H1 (cell line): Measurements from ENCODE around the gene CRTC1. TPM values are rescaled to one million over a fixed set of nuclear protein-coding genes. Genes with fewer than 3 reads are reported as not detected.

ENCODE experiments used
- CTCF ChIA-PET: fragments of 300-600 bp; sonication (Branson Sonifier 250); formaldehyde crosslinking; loops from one replicate; lab custom pipeline; 2021; ENCODE audit not compliant: partially characterized antibody; lab: Charles Lee
- POLR2A ChIA-PET: fragments of 300-600 bp; sonication (Branson Sonifier 250); formaldehyde crosslinking; loops from one replicate; lab custom pipeline; 2021; ENCODE audit warnings: inconsistent platforms; ENCODE audit not compliant: partially characterized antibody; lab: Charles Lee
- DNase-seq, 2 experiments: peaks; one replicate each; pipeline versions ENCODE4 v3.0.0 to v3.0.0-alpha.2; 2010 to 2022; ENCODE audit warnings: low spot score in 2 of 2, low read depth in 1 of 2, mixed read lengths in 1 of 2
- FAIRE-seq: peaks from 2 replicates; lab custom pipeline; 2011; peaks lifted over from hg19 to GRCh38; lab: Jason Lieb, UNC
- H2AFZ ChIP-seq: 2 replicates; pipeline ENCODE4 v1.8.1; 2012; ENCODE audit warnings: low read length, inconsistent platforms
- H2AK5ac ChIP-seq: 2 replicates; pipeline ENCODE4 v1.6.1; 2013; ENCODE audit warnings: low read depth, low read length
- H2BK120ac ChIP-seq: replicated peaks from 2 replicates; pipeline ENCODE3; 2013; ENCODE audit warnings: low read depth, low read length, inconsistent platforms
- H2BK12ac ChIP-seq: 2 replicates; pipeline ENCODE4 v1.6.1; 2013; ENCODE audit warnings: low read depth, low read length
- H2BK15ac ChIP-seq: 2 replicates; pipeline ENCODE4 v1.6.1; 2013; ENCODE audit warnings: low read length
- H2BK20ac ChIP-seq: 2 replicates; pipeline ENCODE4 v1.6.1; 2013; ENCODE audit warnings: low read length
- H2BK5ac ChIP-seq: 2 replicates; pipeline ENCODE4 v1.6.1; 2013; ENCODE audit warnings: low read depth, low read length
- H3K14ac ChIP-seq: 2 replicates; pipeline ENCODE4 v1.6.1; 2013; ENCODE audit warnings: inconsistent platforms; ENCODE audit not compliant: insufficient read length
- H3K18ac ChIP-seq: 2 replicates; pipeline ENCODE4 v1.6.1; 2013; ENCODE audit warnings: low read length; ENCODE audit errors: extremely low read depth
- H3K23ac ChIP-seq: 2 replicates; pipeline ENCODE4 v1.6.1; 2013; ENCODE audit warnings: inconsistent platforms; ENCODE audit not compliant: insufficient read length
- H3K23me2 ChIP-seq: 2 replicates; pipeline ENCODE4 v1.6.1; 2013; ENCODE audit warnings: low read depth, low read length
- H3K27ac ChIP-seq: 2 replicates; pipeline ENCODE4 v1.6.1; 2011; ENCODE audit warnings: low read depth, low read length, inconsistent platforms
- H3K27me3 ChIP-seq, 4 experiments: replicated peaks in 1 of 4; 1 replicate in 1 of 4; 2 replicates in 3 of 4; pipeline versions ENCODE4 v1.6.1 to v1.8.1; 2011 to 2013; ENCODE audit warnings: low read length in 3 of 4, mild to moderate bottlenecking in 3 of 4, inconsistent platforms in 2 of 4, mixed read lengths in 2 of 4, moderate library complexity in 1 of 4; ENCODE audit not compliant: control insufficient read depth in 3 of 4, insufficient read depth in 3 of 4; ENCODE audit errors: extremely low read depth in 1 of 4
- H3K36me3 ChIP-seq, 4 experiments: 2 replicates each; pipeline versions ENCODE4 v1.6.1 to v1.8.1; 2011 to 2013; ENCODE audit warnings: mild to moderate bottlenecking in 4 of 4, low read length in 3 of 4, moderate library complexity in 2 of 4, control low read depth in 1 of 4, inconsistent platforms in 1 of 4; ENCODE audit not compliant: insufficient read depth in 4 of 4, control insufficient read depth in 2 of 4
- H3K4ac ChIP-seq: replicated peaks from 2 replicates; pipeline ENCODE3; 2013; ENCODE audit warnings: low read length, low read depth, mixed read lengths, inconsistent platforms; ENCODE audit not compliant: insufficient read length
- H3K4me1 ChIP-seq, 4 experiments: replicated peaks in 1 of 4; 1 replicate in 1 of 4; 2 replicates in 3 of 4; pipeline versions ENCODE4 v1.6.1 to v1.8.1; 2011 to 2013; ENCODE audit warnings: low read length in 3 of 4, inconsistent platforms in 2 of 4, mixed read lengths in 1 of 4; ENCODE audit not compliant: insufficient read depth in 4 of 4, control insufficient read depth in 3 of 4
- H3K4me2 ChIP-seq, 2 experiments: 2 replicates each; pipeline versions ENCODE4 v1.6.1 to v1.8.1; 2011 to 2013; ENCODE audit warnings: low read depth in 2 of 2, low read length in 2 of 2, control low read depth in 1 of 2, inconsistent platforms in 1 of 2, mild to moderate bottlenecking in 1 of 2; ENCODE audit not compliant: insufficient read depth in 1 of 2
- H3K4me3 ChIP-seq, 4 experiments: fragments of 200-600, 300-600 bp in 1 of 4; sonication (generic), shearing (Covaris generic), sonication (Bioruptor Twin) in 1 of 4; 2 replicates each; pipeline versions ENCODE4 v1.5.1 to v1.8.1; 2011 to 2016; ENCODE audit warnings: low read length in 4 of 4, low read depth in 3 of 4, control low read depth in 2 of 4, inconsistent platforms in 2 of 4, mild to moderate bottlenecking in 2 of 4, mixed read lengths in 1 of 4, moderate library complexity in 1 of 4; ENCODE audit not compliant: insufficient read depth in 2 of 4; ENCODE audit errors: extremely low read depth in 1 of 4
- H3K56ac ChIP-seq: replicated peaks from 2 replicates; pipeline ENCODE3; 2013; ENCODE audit warnings: low read depth, mild to moderate bottlenecking, mixed read lengths, low read length, inconsistent platforms; ENCODE audit not compliant: insufficient read length
- H3K79me1 ChIP-seq: 2 replicates; pipeline ENCODE4 v1.6.1; 2013; ENCODE audit warnings: low read depth, low read length, control low read depth
- H3K79me2 ChIP-seq, 2 experiments: 2 replicates each; pipeline versions ENCODE4 v1.6.1 to v1.8.1; 2012 to 2013; ENCODE audit warnings: low read length in 2 of 2, mild to moderate bottlenecking in 2 of 2, inconsistent platforms in 1 of 2; ENCODE audit not compliant: insufficient read depth in 2 of 2, control insufficient read depth in 1 of 2
- H3K9ac ChIP-seq, 4 experiments: replicated peaks in 1 of 4; 1 replicate in 1 of 4; 2 replicates in 3 of 4; pipeline versions ENCODE4 v1.6.1 to v1.8.1; 2011 to 2013; ENCODE audit warnings: low read depth in 3 of 4, low read length in 3 of 4, control low read depth in 2 of 4, mild to moderate bottlenecking in 2 of 4, moderate library complexity in 2 of 4, inconsistent platforms in 1 of 4; ENCODE audit errors: extremely low read depth in 1 of 4
- H3K9me3 ChIP-seq, 2 experiments: 2 replicates each; pipeline versions ENCODE4 v1.6.1 to v1.8.1; 2012 to 2013; ENCODE audit warnings: mild to moderate bottlenecking in 2 of 2, moderate library complexity in 2 of 2, control low read depth in 1 of 2, inconsistent platforms in 1 of 2, low read depth in 1 of 2, low read length in 1 of 2, mixed read lengths in 1 of 2; ENCODE audit not compliant: insufficient read depth in 2 of 2
- H4K20me1 ChIP-seq, 2 experiments: replicated peaks in 1 of 2; 2 replicates each; pipeline versions ENCODE3 to v1.8.1; 2011 to 2013; ENCODE audit warnings: inconsistent platforms in 2 of 2, low read length in 2 of 2, mild to moderate bottlenecking in 1 of 2; ENCODE audit not compliant: insufficient read depth in 2 of 2, control insufficient read depth in 1 of 2
- H4K5ac ChIP-seq: 2 replicates; pipeline ENCODE4 v1.6.1; 2013; ENCODE audit warnings: low read length, low read depth, mixed read lengths, inconsistent platforms; ENCODE audit not compliant: insufficient read length
- H4K8ac ChIP-seq: 2 replicates; pipeline ENCODE4 v1.8.0; 2013; ENCODE audit warnings: mild to moderate bottlenecking, moderate library complexity, low read length, inconsistent platforms; ENCODE audit not compliant: insufficient read depth; ENCODE audit errors: extremely low read depth
- H4K91ac ChIP-seq: replicated peaks from 2 replicates; pipeline ENCODE3; 2013; ENCODE audit warnings: low read length, mixed read lengths, inconsistent platforms; ENCODE audit not compliant: insufficient read length
- SAP30 ChIP-seq: fragments of 300-600 bp; sonication (generic); IDR thresholded peaks from 2 replicates; pipeline ENCODE4 v1.7.1; 2012; ENCODE audit warnings: low read length, moderate library complexity, mild to moderate bottlenecking, inconsistent platforms; ENCODE audit not compliant: insufficient read depth, insufficient replicate concordance
- WGBS, 2 experiments: shearing (Covaris generic) in 1 of 2; methylation state at CpG; one replicate each; pipeline versions ENCODE4 v1.1.6 to v1.1.7; 2013 to 2015; ENCODE audit warnings: low lambda C conversion rate in 2 of 2, mixed read lengths in 2 of 2, inconsistent platforms in 1 of 2, low coverage in 1 of 2, missing lambda C conversion rate in 1 of 2; ENCODE audit not compliant: insufficient replicate concordance in 2 of 2, insufficient coverage in 1 of 2, insufficient read length in 1 of 2; ENCODE audit errors: extremely low coverage in 1 of 2, missing lambda C conversion rate in 1 of 2; 5-methylcytosine and 5-hydroxymethylcytosine counted together
- polyA plus RNA-seq, 7 experiments: library from polyadenylated mRNA; depleted of rRNA in 3 of 7; stranded (reverse) in 5 of 7; unstranded in 2 of 7; fragments of >200 nt in 5 of 7; fragments of 200-250 nt in 2 of 7; gene quantifications; 1 replicate in 5 of 7; 2 replicates in 1 of 7; 4 replicates in 1 of 7; pipeline versions ENCODE4 v1.2.1 to v1.2.3, GENCODE V29; 2011 to 2013; ENCODE audit warnings: missing spikeins in 2 of 7, mixed read lengths in 2 of 7
- total RNA-seq: library from RNA; stranded (reverse); fragmentation: NEBNext Ultra II Directional; extraction: Animal tissue kit (Norgen Biotek cat#: 25700); gene quantifications from 2 replicates; pipeline ENCODE4 v1.2.1, GENCODE V29; 2021

Gene CRTC1
- total and polyA plus RNA-seq, 2 of the 8 experiments (the other 6 are each of a cell fraction or from before 2014, with no cell fraction given) = 2.9 to 8.5 TPM

- DNase-seq (no peak), FAIRE-seq (no peak)
- no peak overlapping the region for H2AK5ac ChIP-seq
- ChIA-PET CTCF (interaction anchor here (1.0 kb wide), 1 partner anchor 14 kb away, joined by 3 read pairs; no protein-coding TSS in a partner anchor), POLR2A (no interaction called here)
- H3K27me3 ChIP-seq = no peaks in the 10 kb centered on the region
- no peak overlapping the region for H4K5ac ChIP-seq
- no peak overlapping the region for H3K23ac ChIP-seq
- no peak overlapping the region for H2BK120ac ChIP-seq
- H3K9ac ChIP-seq = no peak overlapping the region
- H3K9me3 ChIP-seq = no peaks in the 10 kb centered on the region
- no peak overlapping the region for H4K8ac ChIP-seq
- H2BK20ac ChIP-seq = no peak overlapping the region
- H3K4me2 ChIP-seq = no peak overlapping the region
- no peak overlapping the region for H3K18ac ChIP-seq
- no peak overlapping the region for H3K4me3 ChIP-seq
- H3K36me3 ChIP-seq = peaks cover 0 to 17% (median 2%) of the 10 kb centered on the region in 4 experiments; a peak in 4 of 8 replicates
- H3K27ac ChIP-seq = no peak overlapping the region
- no peaks in the 10 kb centered on the region for H3K79me1 ChIP-seq
- no peaks in the 10 kb centered on the region for H3K79me2 ChIP-seq
- no peak overlapping the region for H2BK15ac ChIP-seq
- H4K20me1 ChIP-seq = peaks cover 0 to 8% of the 10 kb centered on the region in 2 experiments
- H3K14ac ChIP-seq = no peak overlapping the region
- H2BK12ac ChIP-seq = no peak overlapping the region
- WGBS, 2 experiments = 93% methylated on average over 41 of the region's 58 CpGs; no CpG with 5 or more reads in 1 of the 2 experiments
- no peaks in the 10 kb centered on the region for H3K23me2 ChIP-seq
- no peak overlapping the region for H3K4ac ChIP-seq
- no peak overlapping the region for H2BK5ac ChIP-seq
- H3K56ac ChIP-seq = no peak overlapping the region
- H2AFZ ChIP-seq = no peak overlapping the region
- no peak overlapping the region for H4K91ac ChIP-seq
- H3K4me1 ChIP-seq = peaks cover 0 to 5% (median 0%) of the 10 kb centered on the region in 4 experiments; a peak in 4 of 7 replicates
- no peak for TF ChIP-seq SAP30
Observed at GRCh38 chr19:18668744-18669523, 14.5 kb upstream of the CRTC1 start.
